Activated CD4-positive, alpha-beta T cell treated with anti-CD3 and anti-CD28 coated beads, Interleukin-2, amount 10 ng/mL, durations not matched to agents 24 days and 14 days (primary cell): Measurements from ENCODE around the gene ECEL1. TPM values are rescaled to one million over a fixed set of nuclear protein-coding genes. Genes with fewer than 3 reads are reported as not detected.
"Not testable (repeated sequence)": the region's sequence is repeated elsewhere in the genome, so short reads cannot be mapped to it uniquely, and the experiment has no call there.

Experiments
- DNase-seq: peaks from one replicate; pipeline ENCODE4 v3.0.0; 2022
- H3K27ac Mint-ChIP-seq: one replicate; pipeline ENCODE4 v1.8.0; 2022; ENCODE audit warnings: mild to moderate bottlenecking, mixed read lengths
- H3K27me3 Mint-ChIP-seq: one replicate; pipeline ENCODE4 v1.8.0; 2022; ENCODE audit warnings: mixed read lengths
- H3K36me3 Mint-ChIP-seq: one replicate; pipeline ENCODE4 v1.8.0; 2022; ENCODE audit warnings: low read depth, mild to moderate bottlenecking, mixed read lengths
- H3K4me1 Mint-ChIP-seq: one replicate; pipeline ENCODE4 v1.8.0; 2021; ENCODE audit warnings: mixed read lengths
- H3K4me3 Mint-ChIP-seq: one replicate; pipeline ENCODE4 v1.8.0; 2022; ENCODE audit warnings: mild to moderate bottlenecking, moderate library complexity, mixed read lengths
- H3K9me3 Mint-ChIP-seq: one replicate; pipeline ENCODE4 v1.8.0; 2021; ENCODE audit warnings: mixed read lengths
- intact Hi-C: fragments of 100-400 bp; cut with micrococcal nuclease; formaldehyde crosslinking; loops from one replicate; pipeline ENCODE4 v1.15.1; 2023
- total RNA-seq: library from RNA; stranded (reverse); gene quantifications from 2 replicates; pipeline ENCODE4 v1.2.3, GENCODE V29; 2022

The ECEL1 gene
- total RNA-seq, 1 donor from 2014 or later = 0.19 TPM

DNA sequence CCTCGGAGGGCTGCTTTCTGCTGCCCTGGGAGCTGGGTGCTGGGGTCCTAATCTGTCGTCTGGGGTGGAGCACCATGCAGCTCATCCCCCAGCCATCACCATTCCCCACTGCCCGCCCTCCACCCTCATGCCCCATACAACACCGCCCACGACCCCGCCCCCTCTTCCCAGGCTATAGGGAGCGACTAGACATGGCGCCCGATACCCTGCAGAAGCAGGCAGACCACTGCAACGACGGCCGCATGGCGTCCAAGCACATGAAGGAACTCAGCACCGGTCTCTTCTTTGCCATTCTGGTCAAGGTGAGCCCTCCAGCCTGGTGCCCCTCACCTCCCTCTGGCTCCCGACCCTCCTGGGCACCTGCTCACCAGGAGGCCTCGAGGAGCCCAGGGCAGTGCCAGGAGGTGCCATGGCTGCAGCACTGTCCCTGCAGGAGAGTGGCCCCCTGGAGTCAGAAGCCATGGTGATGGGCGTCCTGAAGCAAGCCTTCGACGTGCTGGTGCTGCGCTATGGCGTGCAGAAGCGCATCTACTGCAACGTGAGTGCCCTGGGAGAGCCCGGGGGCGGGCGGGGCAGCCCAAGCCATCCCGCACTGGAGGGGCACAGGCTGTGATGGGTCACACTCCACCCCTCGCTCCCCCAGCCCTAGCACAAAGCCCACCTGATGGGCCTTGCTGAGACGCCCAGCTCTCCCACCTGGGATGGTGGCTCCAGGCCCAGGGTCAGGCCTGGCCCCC lies 42.3 kb downstream of the ECEL1 start:
- DNase-seq, H3K36me3 Mint-ChIP-seq, H3K27ac Mint-ChIP-seq, H3K9me3 Mint-ChIP-seq, intact Hi-C loops, H3K4me1 Mint-ChIP-seq, H3K27me3 Mint-ChIP-seq, H3K4me3 Mint-ChIP-seq: not testable (repeated sequence)

GRCh38 chr2:232444409-232445148 lies 43.1 kb downstream of the ECEL1 start:
- no peak overlapping the region for H3K4me3 Mint-ChIP-seq
- peak overlapping the region; percentile 20 for H3K27ac Mint-ChIP-seq

DNA sequence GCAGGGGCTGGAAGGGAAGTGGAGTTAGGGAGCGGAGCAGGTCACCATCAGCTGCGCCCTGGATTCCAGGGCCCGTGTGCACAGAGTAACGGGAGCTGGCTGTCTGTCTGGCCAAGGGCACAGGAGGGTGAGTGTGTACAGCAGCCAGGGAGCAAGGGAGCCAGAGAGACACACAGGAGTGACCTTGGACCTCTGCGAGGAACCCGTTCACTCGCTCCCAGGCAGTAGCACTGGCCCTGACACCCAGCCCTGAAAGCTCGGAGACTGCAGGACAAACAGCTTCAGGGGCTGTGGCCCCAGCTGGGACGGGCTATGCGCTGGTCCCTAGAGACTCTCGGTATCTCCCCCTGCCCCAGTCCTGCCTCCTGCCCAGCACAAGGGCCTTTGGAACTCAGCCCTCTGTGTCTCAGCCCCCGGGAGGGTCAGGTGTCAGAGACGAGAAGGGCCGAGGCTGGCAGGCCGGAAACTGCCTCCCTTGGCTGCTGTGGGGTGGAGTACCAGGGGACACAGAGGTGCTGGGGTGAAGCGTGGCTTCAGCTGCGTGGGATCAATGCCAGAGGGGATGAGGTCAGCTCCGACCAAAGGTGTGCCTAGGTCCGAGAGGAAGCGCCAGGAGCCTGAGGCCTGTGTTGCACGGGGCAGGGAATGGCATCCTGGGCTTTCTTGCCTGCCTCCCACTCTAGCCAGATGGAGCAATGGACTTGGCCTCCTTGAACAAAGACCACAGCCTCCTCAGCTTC lies 43.8 kb downstream of the ECEL1 start:
- DNase-seq, H3K36me3 Mint-ChIP-seq, H3K27ac Mint-ChIP-seq, H3K4me1 Mint-ChIP-seq, H3K27me3 Mint-ChIP-seq, H3K9me3 Mint-ChIP-seq, H3K4me3 Mint-ChIP-seq: not testable (repeated sequence)
- intact Hi-C loops = loop anchor here (5.0 kb wide), 1 partner anchor 122 kb away; no protein-coding TSS in a partner anchor

More at GRCh38 chr2:232444409-232445148, 43.1 kb downstream of the ECEL1 start:
- no peaks in the 10 kb centered on the region for H3K27me3 Mint-ChIP-seq
- H3K36me3 Mint-ChIP-seq = no peaks in the 10 kb centered on the region
- no peaks in the 10 kb centered on the region for H3K9me3 Mint-ChIP-seq
- intact Hi-C loops = loop anchor here (5.0 kb wide), 1 partner anchor 122 kb away; no protein-coding TSS in a partner anchor
- peaks cover 3% of the 10 kb centered on the region for H3K4me1 Mint-ChIP-seq
- DNase-seq = peak; percentile 90

- H3K36me3 Mint-ChIP-seq, H3K4me3 Mint-ChIP-seq: not testable (repeated sequence)
- intact Hi-C loops = loop anchor here (5.0 kb wide), 1 partner anchor 121 kb away; no protein-coding TSS in a partner anchor
These were observed 44.6 kb downstream of the ECEL1 start for GRCh38 chr2:232443047-232443446.

DNA sequence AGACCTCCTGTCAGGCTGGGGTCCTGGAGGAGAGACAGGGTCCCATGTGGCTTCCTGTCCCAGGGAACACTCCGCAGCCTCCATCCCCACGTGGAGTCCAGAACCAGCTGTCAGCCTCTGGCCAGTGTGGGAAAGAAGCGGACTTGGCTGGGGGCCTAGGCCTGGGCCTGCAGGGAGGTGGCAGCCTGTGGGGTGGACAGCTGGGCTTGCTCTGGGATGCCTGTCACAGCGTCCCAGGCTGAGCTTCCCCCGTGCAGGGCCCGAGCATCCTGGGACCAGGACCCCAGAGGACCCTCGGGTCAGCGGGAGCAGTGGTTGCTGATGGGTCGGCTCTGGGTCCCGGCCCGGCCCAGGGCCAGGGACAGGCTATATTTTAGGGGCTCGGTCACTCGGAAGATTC lies 45.2 kb downstream of the ECEL1 start:
- intact Hi-C loops = loop anchor here (5.0 kb wide), 1 partner anchor 120 kb away; no protein-coding TSS in a partner anchor
- H3K4me1 Mint-ChIP-seq, H3K4me3 Mint-ChIP-seq, DNase-seq, H3K27ac Mint-ChIP-seq, H3K36me3 Mint-ChIP-seq, H3K27me3 Mint-ChIP-seq, H3K9me3 Mint-ChIP-seq: not testable (repeated sequence)

More at GRCh38 chr2:232443047-232443446, 44.6 kb downstream of the ECEL1 start:
- not testable (repeated sequence) for DNase-seq, H3K4me1 Mint-ChIP-seq, H3K9me3 Mint-ChIP-seq, H3K27me3 Mint-ChIP-seq, H3K27ac Mint-ChIP-seq

- H3K27ac Mint-ChIP-seq, H3K4me3 Mint-ChIP-seq, H3K4me1 Mint-ChIP-seq, H3K9me3 Mint-ChIP-seq, H3K27me3 Mint-ChIP-seq, H3K36me3 Mint-ChIP-seq, DNase-seq: not testable (repeated sequence)
- intact Hi-C loops = loop anchor here (2.0 to 5.0 kb wide), 2 partner anchors 120 to 535 kb away; no protein-coding TSS in a partner anchor
These were observed 45.7 kb downstream of the ECEL1 start for GRCh38 chr2:232441922-232442321.

DNA sequence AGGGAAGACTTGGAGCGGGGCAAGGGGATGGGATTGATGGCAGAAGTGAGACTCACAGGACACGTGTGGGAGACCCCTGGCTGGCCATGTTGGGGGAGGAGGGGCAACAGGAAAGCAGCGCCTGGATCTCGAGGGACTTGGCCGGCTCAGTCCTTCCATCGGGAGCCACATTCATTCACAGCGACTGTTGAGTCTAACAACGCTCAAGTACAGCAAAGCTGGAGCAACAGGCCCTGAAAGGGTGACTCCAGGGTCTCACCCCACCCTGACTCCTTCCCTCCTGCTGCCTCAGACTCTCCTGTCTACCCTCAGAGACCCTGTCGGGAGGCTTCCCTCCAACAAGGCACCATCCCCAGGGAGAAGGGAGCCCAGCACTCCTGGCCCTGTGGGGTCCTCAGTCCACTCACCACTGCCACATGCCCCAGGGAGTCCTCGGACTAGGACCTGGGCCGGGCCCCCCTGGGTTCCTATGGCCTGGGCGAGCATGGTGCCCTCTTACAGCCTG lies 46.4 kb downstream of the ECEL1 start:
- Mint-ChIP-seq H3K9me3 (no peaks in the 10 kb centered on the region), H3K36me3 (no peaks in the 10 kb centered on the region), H3K4me3 (no peak overlapping the region), H3K27me3 (no peaks in the 10 kb centered on the region), H3K4me1 (peaks cover 3% of the 10 kb centered on the region), H3K27ac (no peak overlapping the region)
- no peak for DNase-seq
- intact Hi-C loops = loop anchor here (2.0 to 5.0 kb wide), 2 partner anchors 119 to 534 kb away; no protein-coding TSS in a partner anchor

DNA sequence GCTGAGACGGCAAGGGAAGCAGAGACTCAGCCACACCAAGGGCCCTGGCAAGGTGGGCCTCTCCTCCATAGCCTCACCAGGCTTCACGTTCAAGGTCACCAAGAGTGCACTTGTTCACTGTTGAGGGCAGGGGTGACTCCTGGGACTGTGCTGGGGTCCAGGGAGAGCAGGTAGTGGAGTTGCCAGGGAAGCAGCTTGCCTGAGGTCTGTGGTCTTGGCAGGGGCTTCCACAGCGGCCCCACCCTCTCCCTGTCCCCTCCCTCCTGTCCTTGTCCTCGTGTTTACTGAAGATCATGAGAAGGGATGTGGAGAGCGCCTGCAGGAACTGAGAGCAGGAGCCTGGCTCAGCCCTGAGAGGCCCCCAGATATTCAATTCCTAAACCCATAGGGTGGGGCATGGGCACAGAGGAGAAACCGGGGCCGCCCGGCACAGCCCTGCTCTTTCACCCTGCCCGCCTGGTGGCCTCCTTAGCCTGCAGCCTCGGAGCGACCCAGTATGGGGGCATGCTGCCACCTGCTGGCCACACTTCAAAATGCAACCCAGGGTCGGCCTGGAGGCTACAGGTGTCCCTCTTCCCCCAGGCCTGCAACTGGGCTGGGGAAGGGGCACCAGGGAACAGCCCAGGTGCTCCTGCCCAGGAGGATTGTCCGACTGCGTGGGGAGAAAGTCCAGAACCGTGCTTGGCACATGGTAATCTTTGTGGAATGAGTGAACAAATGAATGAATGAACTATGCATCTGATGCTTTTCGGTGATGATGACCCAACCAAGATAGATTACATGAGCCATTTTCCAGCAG lies 47.2 kb downstream of the ECEL1 start:
- H3K36me3 Mint-ChIP-seq, H3K9me3 Mint-ChIP-seq, H3K27ac Mint-ChIP-seq, H3K27me3 Mint-ChIP-seq, H3K4me1 Mint-ChIP-seq, H3K4me3 Mint-ChIP-seq: not testable (repeated sequence)
- intact Hi-C loops = loop anchor here (1.0 to 5.0 kb wide), 3 partner anchors 105 to 534 kb away; no protein-coding TSS in a partner anchor
- DNase-seq = peak; percentile 97

DNA sequence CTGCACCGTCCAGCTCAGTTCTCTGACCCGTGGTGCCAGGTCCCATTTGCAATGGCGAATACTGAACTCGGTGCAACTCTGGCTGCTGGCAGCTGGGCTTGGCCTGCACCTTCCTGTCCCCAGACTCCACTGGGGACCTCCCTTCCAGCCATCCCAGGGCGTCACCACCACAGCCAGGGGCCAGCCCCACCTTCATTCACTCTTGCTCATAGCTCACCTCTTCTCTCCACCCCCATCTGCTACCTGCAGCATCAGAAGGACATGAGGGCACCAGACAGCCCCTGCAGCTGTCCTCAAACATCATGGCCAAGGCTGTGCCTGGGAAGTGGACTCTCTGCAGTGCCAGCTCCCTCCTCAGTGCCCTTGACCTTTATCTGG lies 47.9 kb downstream of the ECEL1 start:
- intact Hi-C loops = loop anchor here (1.0 to 5.0 kb wide), 3 partner anchors 104 to 533 kb away; no protein-coding TSS in a partner anchor
- no peak for DNase-seq
- Mint-ChIP-seq H3K27ac (no peak overlapping the region), H3K4me3 (no peak overlapping the region), H3K36me3 (no peaks in the 10 kb centered on the region), H3K9me3 (no peaks in the 10 kb centered on the region), H3K27me3 (no peaks in the 10 kb centered on the region), H3K4me1 (peaks cover 3% of the 10 kb centered on the region)

DNA sequence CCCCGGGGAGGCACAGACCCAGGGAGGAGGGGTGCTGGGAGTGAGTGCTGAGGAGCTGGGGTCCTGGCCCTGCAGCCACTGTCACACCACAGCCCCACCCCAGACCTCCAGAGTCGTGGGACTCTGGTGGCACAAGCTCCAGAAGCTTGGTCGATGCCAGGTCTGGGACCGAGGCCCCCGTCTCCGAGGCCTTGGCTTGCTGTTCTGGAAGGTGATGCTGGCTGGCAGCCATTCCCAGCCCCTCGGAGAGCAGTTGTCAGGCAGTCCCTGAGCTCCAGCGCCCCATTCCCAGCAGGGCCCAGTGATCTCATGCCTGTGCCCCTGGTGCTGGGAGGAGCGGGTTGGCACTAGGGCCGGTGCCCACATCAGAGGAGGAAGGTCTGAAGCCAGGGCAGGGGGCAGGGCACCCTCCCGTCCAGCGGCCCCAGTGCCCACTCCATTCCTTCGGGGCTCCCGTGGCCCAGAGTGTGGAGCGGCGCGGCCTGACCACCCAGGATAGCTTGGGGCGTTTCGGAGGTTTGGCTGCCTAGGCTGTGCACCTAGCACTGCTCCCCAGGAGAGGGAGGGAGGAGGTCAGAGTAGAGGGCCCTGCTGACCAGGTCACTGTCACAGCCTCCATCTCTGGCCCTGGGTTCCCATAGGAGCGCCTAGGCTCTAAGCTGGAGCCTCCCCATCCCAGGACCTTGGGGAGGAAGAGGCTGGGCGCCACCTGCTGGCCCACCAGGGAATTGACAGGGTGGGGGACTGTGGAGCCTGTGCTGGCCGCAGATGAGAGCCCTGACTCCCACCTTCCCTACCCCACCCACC lies 48.5 kb downstream of the ECEL1 start:
- H3K4me3 Mint-ChIP-seq = no peak overlapping the region
- intact Hi-C loops = no loop called here
- peak; percentile 83 for DNase-seq
- H3K9me3 Mint-ChIP-seq = no peaks in the 10 kb centered on the region
- H3K27me3 Mint-ChIP-seq = no peaks in the 10 kb centered on the region
- H3K4me1 Mint-ChIP-seq = peaks cover 3% of the 10 kb centered on the region
- no peak overlapping the region for H3K27ac Mint-ChIP-seq
- H3K36me3 Mint-ChIP-seq = no peaks in the 10 kb centered on the region

DNA sequence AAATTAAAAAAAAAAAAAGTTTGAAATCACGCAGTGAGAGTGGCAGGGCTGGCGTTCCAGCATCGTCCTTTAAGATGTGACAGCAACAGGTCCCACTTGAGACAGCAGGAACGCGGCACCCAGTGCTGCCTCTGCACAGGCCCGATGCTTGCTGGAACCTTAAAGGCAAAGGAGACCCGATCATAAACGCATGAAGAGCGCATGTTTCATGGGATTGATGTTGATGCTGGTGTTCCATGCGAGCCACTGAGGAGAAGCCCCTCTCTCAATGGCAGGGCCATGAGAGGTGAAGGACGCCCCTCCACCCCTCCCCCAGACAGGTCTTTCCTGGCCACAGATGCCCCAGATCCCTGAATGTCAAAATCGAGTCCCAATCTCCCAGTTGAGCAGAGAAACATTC lies 49.5 kb downstream of the ECEL1 start:
- no peaks in the 10 kb centered on the region for H3K27me3 Mint-ChIP-seq
- DNase-seq = no peak
- no peaks in the 10 kb centered on the region for H3K9me3 Mint-ChIP-seq
- H3K4me1 Mint-ChIP-seq = peaks cover 3% of the 10 kb centered on the region
- H3K36me3 Mint-ChIP-seq = no peaks in the 10 kb centered on the region
- no peak overlapping the region for H3K27ac Mint-ChIP-seq
- no peak overlapping the region for H3K4me3 Mint-ChIP-seq
- intact Hi-C loops = no loop called here

DNA sequence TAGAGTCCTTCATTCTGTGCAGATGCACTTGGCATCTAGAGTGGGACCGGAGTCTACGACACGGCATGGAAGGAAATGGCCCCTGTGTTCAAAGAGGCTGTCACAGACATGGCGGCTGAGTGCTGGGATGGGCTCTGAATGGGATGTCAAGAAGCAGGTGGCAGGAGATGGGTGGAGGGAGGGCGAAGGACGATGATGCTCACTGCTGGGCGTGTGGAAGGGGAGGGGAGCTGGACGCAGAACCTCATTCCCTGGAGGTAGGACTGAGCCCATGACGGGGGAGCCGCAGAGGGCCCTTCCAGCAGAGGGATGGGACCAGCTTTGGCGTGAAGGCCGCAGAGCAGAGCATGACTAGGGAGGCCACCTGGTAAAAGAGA lies 50.5 kb downstream of the ECEL1 start:
- DNase-seq = no peak
- Mint-ChIP-seq H3K4me3 (no peak overlapping the region), H3K9me3 (no peaks in the 10 kb centered on the region), H3K27me3 (no peaks in the 10 kb centered on the region), H3K27ac (no peak overlapping the region), H3K36me3 (no peaks in the 10 kb centered on the region), H3K4me1 (peaks cover 3% of the 10 kb centered on the region)
- intact Hi-C loops = no loop called here
